GM19351 (cell line): ENCODE measurements around the gene MAP6.
"Not testable (repeated sequence)": the region's sequence is repeated elsewhere in the genome, so short reads cannot be mapped to it uniquely, and the experiment has no call there.

ENCODE experiments used
- ATAC-seq: cut with Tn5 transposase; IDR thresholded peaks from one replicate; pipeline ENCODE4 v1.9.1; 2021; ENCODE audit warnings: mild to moderate bottlenecking, moderate library complexity; ENCODE audit not compliant: unreplicated experiment

The MAP6 gene

GRCh38 chr11:75593286-75593915 is 75.4 kb downstream of the MAP6 start:
- no peak for ATAC-seq

DNA sequence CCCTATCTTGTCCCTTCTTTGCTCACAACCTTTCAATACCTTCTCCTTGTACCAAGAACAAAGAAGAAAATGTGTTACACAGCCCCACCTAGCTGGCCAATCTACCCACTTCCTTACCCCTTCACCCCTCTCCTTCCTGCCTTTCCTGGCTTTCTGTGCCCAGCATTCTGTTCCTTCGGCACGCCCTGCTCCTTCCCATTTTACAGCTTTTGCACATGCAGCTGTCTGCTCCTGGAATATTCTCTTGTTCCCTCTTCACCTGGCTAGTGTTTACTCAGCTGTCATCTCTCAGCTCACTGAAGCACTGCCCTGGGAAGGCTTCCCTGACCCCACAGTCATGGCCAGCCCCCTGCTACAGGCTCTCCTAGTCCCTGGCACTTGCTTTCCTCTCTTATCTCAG is 76.1 kb downstream of the MAP6 start:
- no peak for ATAC-seq

DNA sequence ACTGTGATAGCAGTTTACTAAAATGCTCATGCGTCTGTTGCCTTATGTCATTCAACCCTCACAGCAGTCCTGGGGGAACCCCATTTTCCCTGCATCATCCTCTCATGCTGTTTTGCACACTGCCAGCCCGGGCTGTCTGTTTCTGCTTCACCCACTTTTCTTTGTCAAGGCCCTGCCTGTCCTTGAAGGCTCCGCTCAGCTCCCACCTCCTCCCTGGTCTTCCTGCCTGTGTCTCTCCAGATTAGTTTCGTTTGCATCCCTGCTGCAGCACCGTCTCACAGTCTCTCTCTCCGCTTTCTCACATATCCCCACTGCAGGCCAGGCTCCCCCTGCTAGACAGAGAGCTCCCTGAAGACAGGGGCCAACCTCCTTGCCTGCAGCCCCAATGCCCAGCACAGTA is 76.9 kb downstream of the MAP6 start:
- ATAC-seq, result no peak

- no peak for ATAC-seq
Observed at GRCh38 chr11:75591371-75591770, 77.5 kb downstream of the MAP6 start.

DNA sequence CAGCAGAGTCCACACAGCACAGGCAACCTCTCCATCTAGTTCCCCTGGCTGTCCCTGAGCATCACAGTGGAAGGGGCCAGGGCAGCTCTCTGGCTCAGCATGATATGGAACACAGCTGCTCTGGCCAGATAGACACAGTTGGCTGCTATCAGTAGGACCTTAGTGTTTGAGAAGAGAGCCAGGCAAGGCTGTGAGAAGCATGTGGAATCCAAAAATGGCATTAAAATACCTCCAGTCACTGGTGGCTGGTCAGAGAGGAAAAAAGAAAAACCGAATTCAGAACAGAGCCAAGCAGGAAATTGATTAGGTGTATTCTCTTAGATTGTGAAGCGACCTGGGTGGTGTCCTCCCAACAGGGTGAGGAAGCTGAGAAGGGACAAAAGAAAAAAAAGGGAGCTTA is 78.9 kb downstream of the MAP6 start:
- no peak for ATAC-seq

DNA sequence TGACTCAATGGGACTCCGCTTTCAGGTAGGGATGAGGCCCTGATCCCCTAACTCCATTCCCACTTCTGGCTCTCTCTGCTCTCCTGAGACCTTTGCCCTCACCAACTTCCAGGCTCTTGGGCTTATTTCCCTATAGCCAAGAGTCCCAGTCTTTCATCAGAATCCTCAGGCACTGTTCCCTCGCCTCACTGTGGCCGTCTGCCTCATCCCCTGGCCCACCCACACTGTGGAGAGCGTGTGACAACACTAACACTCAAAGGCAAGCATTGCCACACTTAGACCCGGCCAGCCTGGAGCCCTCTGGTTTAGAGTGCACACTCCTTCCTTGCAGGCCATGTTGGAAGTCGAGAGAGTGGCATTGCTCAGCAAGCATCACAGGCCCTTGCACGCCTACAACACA is 79.8 kb downstream of the MAP6 start:
- ATAC-seq, result no peak

- no peak for ATAC-seq
Observed at GRCh38 chr11:75588051-75588481, 80.8 kb downstream of the MAP6 start.

- ATAC-seq, result no peak
Observed at GRCh38 chr11:75586395-75586794, 82.4 kb downstream of the MAP6 start.

GRCh38 chr11:75585293-75585670 is 83.6 kb downstream of the MAP6 start:
- no peak for ATAC-seq

DNA sequence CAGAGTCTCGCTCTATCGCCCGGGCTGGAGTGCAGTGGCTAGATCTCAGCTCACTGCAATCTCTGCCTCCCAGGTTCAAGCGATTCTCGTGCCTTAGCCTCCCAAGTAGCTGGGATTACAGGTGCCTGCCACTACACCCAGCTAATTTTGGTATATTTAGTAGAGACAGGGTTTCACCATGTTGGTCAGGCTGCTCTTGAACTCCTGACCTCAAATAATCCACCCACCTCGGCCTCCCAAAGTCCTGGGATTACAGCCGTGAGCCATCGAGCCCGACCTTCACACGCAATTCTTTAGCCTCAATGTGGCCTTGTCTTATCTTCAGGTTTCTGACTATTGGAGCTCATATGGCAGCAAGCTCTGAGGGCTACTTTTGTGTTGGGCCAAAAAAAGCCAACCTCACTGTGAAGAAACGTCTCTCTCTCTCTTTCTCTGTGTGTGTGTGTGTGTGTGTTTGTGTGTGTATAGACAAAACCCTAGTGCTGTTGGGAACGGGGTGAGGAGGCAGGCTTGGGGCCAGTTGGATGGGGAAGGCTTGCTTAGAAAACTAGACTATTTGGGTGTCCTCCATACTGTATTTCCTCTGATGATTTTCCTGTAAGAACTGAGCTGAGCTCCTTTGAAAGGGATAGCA is 84.1 kb downstream of the MAP6 start:
- not testable (repeated sequence) for ATAC-seq

DNA sequence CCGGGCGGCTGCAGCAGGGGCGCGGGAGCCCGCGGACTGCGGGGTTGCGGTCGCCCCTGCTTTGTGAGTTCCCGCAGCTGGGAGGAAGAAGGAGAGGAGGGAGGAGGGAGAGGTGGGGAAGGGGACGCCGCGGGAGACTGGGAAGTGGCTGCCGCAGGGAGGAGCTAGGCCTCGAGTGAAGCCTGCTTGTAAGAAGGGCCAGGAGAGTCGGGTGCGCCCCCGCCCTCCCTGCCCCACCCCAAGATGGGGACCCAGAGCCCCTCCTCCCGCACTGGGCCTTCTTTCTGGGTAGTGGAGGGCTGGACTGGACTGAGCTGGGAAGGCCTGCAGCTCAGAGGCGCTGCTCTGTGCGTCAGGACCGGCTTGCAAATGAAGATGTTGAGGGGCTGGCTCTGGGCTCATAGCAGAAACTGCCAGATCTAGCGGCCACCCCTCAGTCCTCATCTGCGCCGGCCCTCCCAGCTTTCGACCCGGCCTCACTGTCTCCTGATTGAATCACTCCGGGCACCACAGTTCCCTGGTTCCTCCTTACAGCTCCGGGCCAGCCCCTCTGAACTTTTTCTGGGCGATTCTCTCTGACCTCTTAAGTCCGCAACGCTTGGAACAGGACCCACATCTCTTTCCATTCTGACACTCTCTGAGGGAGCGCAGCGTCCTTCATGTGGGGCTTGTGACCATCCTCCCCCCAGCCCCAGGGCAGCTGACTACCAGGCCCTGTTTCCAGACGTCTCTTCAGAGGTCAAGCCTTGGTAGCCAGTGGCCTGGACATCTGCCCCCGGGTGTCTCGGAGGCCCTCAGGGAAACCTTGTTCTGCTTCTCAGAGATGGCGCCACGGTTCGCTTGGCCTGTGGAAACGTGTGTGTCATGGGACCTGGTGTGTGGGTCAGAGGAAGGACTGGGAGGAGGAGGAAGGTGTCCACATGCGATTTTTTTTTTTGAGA is 84.8 kb downstream of the MAP6 start:
- ATAC-seq, result no peak

DNA sequence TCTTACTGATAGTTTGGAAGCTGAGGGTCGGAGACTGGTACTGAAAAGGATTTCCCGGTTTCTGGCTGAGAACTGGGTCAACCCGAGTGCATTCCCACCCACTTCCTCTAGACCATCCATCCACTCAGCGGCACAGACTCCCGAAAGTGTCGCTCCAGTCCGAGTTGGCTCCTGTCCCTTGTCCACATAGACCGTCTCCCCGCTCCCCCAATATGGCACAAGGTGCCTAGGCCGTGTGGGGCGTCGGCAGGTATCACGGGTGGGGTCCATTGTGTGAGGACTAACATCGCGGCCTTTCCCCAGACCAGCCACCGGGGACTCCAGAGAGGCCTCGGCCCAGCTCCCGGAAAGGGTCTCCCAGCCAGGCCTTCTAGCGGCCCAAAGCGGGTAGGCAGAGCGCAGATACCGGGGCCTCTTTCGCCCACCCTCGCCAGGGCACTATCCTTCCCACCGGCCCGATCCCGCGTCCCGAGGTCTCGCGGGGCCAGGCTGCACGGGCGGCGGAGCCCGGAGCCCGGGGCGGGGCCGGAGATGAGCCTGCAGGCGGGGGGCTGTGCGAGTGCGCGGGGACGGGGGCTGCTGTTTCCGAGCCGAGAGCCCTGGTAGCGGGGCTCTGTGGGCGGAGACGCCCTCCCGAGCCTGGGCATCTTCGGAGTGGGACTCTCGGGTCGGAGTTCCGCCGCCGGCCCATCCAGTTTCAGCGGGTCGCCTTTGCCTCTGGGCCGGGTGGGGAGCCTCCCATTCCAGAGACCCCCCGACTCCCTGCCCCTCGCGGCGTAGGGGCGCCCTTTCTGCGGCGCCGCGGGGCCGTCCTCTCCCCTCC is 85.7 kb downstream of the MAP6 start:
- peak; percentile 80 for ATAC-seq

DNA sequence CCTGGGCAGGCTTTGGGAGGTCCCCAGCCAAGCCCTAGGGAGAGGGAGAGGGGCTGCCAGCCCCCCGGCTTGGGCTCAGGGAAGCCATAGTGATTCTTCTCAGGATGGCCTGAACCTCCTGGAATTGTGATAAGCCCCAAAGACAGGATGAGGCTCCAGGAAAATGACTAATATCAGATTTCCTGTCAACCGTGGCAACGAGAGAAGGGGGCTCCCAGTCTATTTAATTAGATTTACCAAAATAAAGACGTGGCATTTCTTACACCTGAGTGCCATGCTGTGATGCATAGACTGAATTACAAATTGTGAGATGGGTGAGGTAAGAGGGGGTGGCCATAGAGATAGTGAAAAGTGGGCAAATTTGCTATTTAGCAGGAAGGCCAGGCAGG is 86.3 kb downstream of the MAP6 start:
- ATAC-seq, result no peak

GRCh38 chr11:75579841-75580240 is 89.0 kb downstream of the MAP6 start:
- no peak for ATAC-seq

GRCh38 chr11:75578977-75579376 is 89.9 kb downstream of the MAP6 start:
- ATAC-seq, result no peak

- no peak for ATAC-seq
Observed at GRCh38 chr11:75577207-75577606, 91.6 kb downstream of the MAP6 start.

DNA sequence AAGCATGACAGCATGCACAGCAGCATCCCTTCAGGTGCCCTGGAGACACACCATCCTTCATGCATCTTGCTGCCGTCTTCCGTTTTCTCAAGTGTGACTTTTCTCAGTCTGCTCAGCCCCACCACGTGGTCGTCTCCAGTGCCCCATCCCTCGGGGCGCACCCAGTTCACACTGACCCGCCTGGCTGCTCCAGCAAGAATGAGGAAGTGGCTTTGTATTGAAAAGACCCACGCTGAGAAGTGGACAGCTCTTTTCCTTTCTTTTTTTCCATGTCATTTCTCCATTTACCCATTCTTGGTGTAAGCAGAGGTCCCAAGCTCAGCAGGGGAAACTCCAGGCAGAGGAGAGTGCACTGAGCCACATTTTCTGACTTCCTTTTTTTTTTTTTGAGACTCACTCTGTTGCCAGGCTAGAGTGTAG is 92.3 kb downstream of the MAP6 start:
- ATAC-seq, result no peak

DNA sequence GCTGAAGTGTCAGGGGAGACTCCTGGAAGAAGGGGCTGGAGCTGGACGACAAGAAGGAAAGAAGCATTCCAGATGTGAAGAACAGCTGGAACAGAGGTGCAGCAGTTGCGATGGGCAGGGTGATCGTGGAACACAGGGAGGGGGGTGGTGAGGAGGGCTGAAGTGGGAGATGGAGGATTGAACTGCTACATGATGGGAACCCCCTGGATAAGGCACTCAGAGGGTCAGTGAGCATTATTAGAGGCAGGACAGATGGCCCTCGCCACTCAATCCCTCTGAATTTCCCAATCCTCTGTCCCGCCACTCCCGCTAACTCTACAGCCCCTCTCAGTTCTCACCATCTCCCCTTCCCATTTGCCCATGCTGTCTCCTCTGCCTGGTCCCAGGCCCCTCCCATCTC is 92.8 kb downstream of the MAP6 start:
- ATAC-seq, result no peak

GRCh38 chr11:75574698-75575602 is 93.9 kb downstream of the MAP6 start:
- no peak for ATAC-seq

DNA sequence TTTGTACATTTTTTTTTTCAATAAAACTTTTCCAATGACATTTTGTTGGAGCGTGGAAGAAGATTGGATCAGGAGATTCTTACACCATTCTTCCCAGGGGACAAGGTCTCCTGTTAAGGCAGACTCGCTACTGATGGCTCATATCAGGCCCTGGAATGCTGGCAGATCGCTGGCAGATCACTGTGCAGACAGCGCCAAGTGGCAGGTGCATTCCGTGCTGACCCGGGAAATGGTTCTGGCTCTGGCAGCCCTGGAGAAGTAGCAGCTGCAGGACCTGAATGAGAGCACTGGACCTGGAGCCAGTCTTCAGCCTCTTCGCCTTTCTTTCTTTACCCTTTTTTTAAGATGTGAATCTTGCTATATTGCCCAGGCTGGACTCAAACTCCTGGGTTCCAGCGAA is 96.1 kb downstream of the MAP6 start:
- no peak for ATAC-seq
